Panc1 (cell line): ENCODE measurements around the gene CFAP100. TPM values are rescaled to one million over a fixed set of nuclear protein-coding genes. Genes with fewer than 3 reads are reported as not detected.

Experiments used
- ATAC-seq: fragments of 200-7000 bp; cut with Tn5 transposase; 2 replicates; pipeline ENCODE4 v1.9.1; 2020; ENCODE audit warnings: mild to moderate bottlenecking, moderate library complexity
- BruUV-seq: library from RNA; stranded (reverse); fragments of 400-500 nt; replicated peaks from 2 replicates; lab custom pipeline; 2021; lab: Mats Ljungman, UMichigan
- CTCF ChIA-PET: fragments of 300-600 bp; sonication (Branson Sonifier 250); formaldehyde crosslinking; loops from one replicate; lab custom pipeline; 2022; ENCODE audit warnings: antibody characterized with exemption; lab: Charles Lee
- POLR2A ChIA-PET: fragments of 300-600 bp; sonication (Branson Sonifier 250); formaldehyde crosslinking; loops from one replicate; lab custom pipeline; 2022; ENCODE audit warnings: antibody characterized with exemption; lab: Charles Lee
- DNase-seq: peaks from one replicate; pipeline ENCODE4 v3.0.0-alpha.2; 2010; ENCODE audit warnings: low read depth, low spot score
- H3K27ac ChIP-seq: 2 replicates; pipeline ENCODE4 v1.5.1; 2011; ENCODE audit warnings: mild to moderate bottlenecking, low read length, inconsistent platforms
- H3K27me3 ChIP-seq: fragments of 200-500 bp; sonication (Bioruptor generic); 2 replicates; pipeline ENCODE4 v1.6.0; 2014; ENCODE audit warnings: low read length, inconsistent platforms; ENCODE audit not compliant: control insufficient read depth, insufficient read depth
- H3K36me3 ChIP-seq: fragments of 200-500 bp; sonication (Bioruptor generic); 2 replicates; pipeline ENCODE4 v1.5.1; 2014; ENCODE audit warnings: inconsistent platforms, mild to moderate bottlenecking, low read length, moderate library complexity; ENCODE audit not compliant: control insufficient read depth, insufficient read depth
- H3K4me1 ChIP-seq: 2 replicates; pipeline ENCODE4 v1.5.1; 2011; ENCODE audit warnings: inconsistent platforms, mild to moderate bottlenecking, low read length, moderate library complexity; ENCODE audit not compliant: control insufficient read depth, insufficient read depth
- H3K4me3 ChIP-seq, 2 experiments: 2 replicates each; pipeline ENCODE4 v1.5.1; 2011 to 2012; ENCODE audit warnings: low read depth in 2 of 2, low read length in 2 of 2, mild to moderate bottlenecking in 2 of 2, inconsistent platforms in 1 of 2, moderate library complexity in 1 of 2
- H3K9me3 ChIP-seq: fragments of 200-500 bp; sonication (Bioruptor generic); 2 replicates; pipeline ENCODE4 v1.5.1; 2014; ENCODE audit warnings: low read depth, mild to moderate bottlenecking, inconsistent platforms, low read length, moderate library complexity; ENCODE audit not compliant: control insufficient read depth, insufficient read depth
- CTCF ChIP-seq: fragments of 450-650 bp; IDR thresholded peaks from 2 replicates; pipeline ENCODE4 v1.5.1; 2017; ENCODE audit warnings: mild to moderate bottlenecking
- POLR2AphosphoS5 ChIP-seq: IDR thresholded peaks from 2 replicates; pipeline ENCODE4 v1.6.1; 2012; ENCODE audit warnings: mild to moderate bottlenecking, low read depth, low read length, moderate library complexity
- REST ChIP-seq, 2 experiments: IDR thresholded peaks; 2 replicates each; pipeline ENCODE4 v1.6.1; 2011 to 2012; ENCODE audit warnings: low read depth in 2 of 2, control low read depth in 1 of 2, low read length in 1 of 2, mild to moderate bottlenecking in 1 of 2, moderate library complexity in 1 of 2; ENCODE audit not compliant: insufficient read depth in 1 of 2
- SIN3A ChIP-seq: IDR thresholded peaks from 2 replicates; pipeline ENCODE4 v1.6.1; 2012; ENCODE audit warnings: low read depth, mild to moderate bottlenecking, low read length, moderate library complexity, borderline replicate concordance; ENCODE audit not compliant: insufficient read depth
- TCF7L2 ChIP-seq: IDR thresholded peaks from 2 replicates; pipeline ENCODE4 v1.6.1; 2011; ENCODE audit warnings: mild to moderate bottlenecking, low read depth, low read length, inconsistent platforms
- in situ Hi-C: cut with HindIII; loops from 2 replicates; pipeline ENCODE4 v1.10.0; 2016; ENCODE audit warnings: low sequenced_read_pairs, low pct_unique_long_range_greater_than_20kb
- intact Hi-C: fragments of 100-400 bp; cut with micrococcal nuclease; formaldehyde crosslinking; loops from one replicate; pipeline ENCODE4 v1.10.0; 2022; ENCODE audit not compliant: unreplicated experiment
- total RNA-seq: library from RNA; stranded (reverse); gene quantifications from one replicate; pipeline ENCODE4 v1.2.1, GENCODE V29; 2021; ENCODE audit not compliant: unreplicated experiment

CFAP100 gene
- total RNA-seq, 1 experiment from 2014 or later: not detected

GRCh38 chr3:126446301-126446700, 51.6 kb downstream of the CFAP100 start:
- ATAC-seq (no peak), DNase-seq (no peak)
- in situ Hi-C loops (no loop called here), intact Hi-C loops (no loop called here)
- no peak overlapping the region for H3K4me3 ChIP-seq
- BruUV-seq: no TSS peak
- H3K27ac ChIP-seq: no peak overlapping the region
- H3K27me3 ChIP-seq: no peaks in the 10 kb centered on the region
- CTCF ChIA-PET: no interaction called here
- TF ChIP-seq POLR2AphosphoS5 (no peak), TCF7L2 (no peak), REST (IDR thresholded peaks at IDR 0.05; ENCODE audit: insufficient read depth in 1 of 2, low read depth in 2 of 2, low read length in 1 of 2) (no peak), CTCF (no peak), SIN3A (no peak)
- 0 out of 2 replicates have a peak, but pooled peaks cover 2% of the 10 kb centered on the region for H3K36me3 ChIP-seq
- POLR2A ChIA-PET: no interaction called here
- no peaks in the 10 kb centered on the region for H3K4me1 ChIP-seq
- H3K9me3 ChIP-seq: no peaks in the 10 kb centered on the region

GRCh38 chr3:126446791-126447190, 52.1 kb downstream of the CFAP100 start:
- ATAC-seq: no peak
- POLR2A ChIA-PET: no interaction called here
- CTCF ChIA-PET: no interaction called here
- TF ChIP-seq SIN3A (no peak), CTCF (no peak), POLR2AphosphoS5 (no peak), REST (IDR thresholded peaks at IDR 0.05; ENCODE audit: insufficient read depth in 1 of 2, low read depth in 2 of 2, low read length in 1 of 2) (no peak), TCF7L2 (no peak)
- Histone ChIP-seq H3K4me1 (no peaks in the 10 kb centered on the region), H3K4me3 (no peak overlapping the region), H3K27ac (no peak overlapping the region), H3K27me3 (no peaks in the 10 kb centered on the region), H3K36me3 (0 out of 2 replicates have a peak, but pooled peaks cover 2% of the 10 kb centered on the region), H3K9me3 (no peaks in the 10 kb centered on the region)
- intact Hi-C loops (no loop called here), in situ Hi-C loops (no loop called here)
- BruUV-seq: no TSS peak
- DNase-seq: no peak
